Spinal cord (tissue), 10 donors: Measurements from ENCODE around the gene ZCCHC8. TPM values are rescaled to one million over a fixed set of nuclear protein-coding genes. Genes with fewer than 3 reads are reported as not detected.
"Not testable (repeated sequence)": the region's sequence is repeated elsewhere in the genome, so short reads cannot be mapped to it uniquely, and the experiment has no call there.

ENCODE experiments used
- DNase-seq, 6 donors: peaks; one replicate each; pipeline versions ENCODE4 v3.0.0 to v3.0.0-alpha.2; 2013 to 2015; ENCODE audit warnings: low spot score in 6 of 6, low read depth in 4 of 6
- H3K27ac ChIP-seq: one replicate; pipeline ENCODE4 v1.5.1; 2013; ENCODE audit warnings: low read depth, low read length, control low read depth
- H3K27me3 ChIP-seq: one replicate; pipeline ENCODE4 v1.6.1; 2013; ENCODE audit warnings: low read length; ENCODE audit not compliant: control insufficient read depth, insufficient read depth
- H3K36me3 ChIP-seq: one replicate; pipeline ENCODE4 v1.6.1; 2013; ENCODE audit warnings: low read length; ENCODE audit not compliant: control insufficient read depth, insufficient read depth
- H3K4me1 ChIP-seq: one replicate; pipeline ENCODE4 v1.6.1; 2013; ENCODE audit warnings: low read length; ENCODE audit not compliant: control insufficient read depth, insufficient read depth
- H3K4me3 ChIP-seq: one replicate; pipeline ENCODE4 v1.5.1; 2013; ENCODE audit warnings: low read depth, low read length, control low read depth
- H3K9me3 ChIP-seq: one replicate; pipeline ENCODE4 v1.6.1; 2013; ENCODE audit warnings: low read length; ENCODE audit not compliant: control insufficient read depth, insufficient read depth
- WGBS: methylation state at CpG from one replicate; pipeline ENCODE4 v1.1.5; 2013; ENCODE audit warnings: missing lambda C conversion rate; ENCODE audit not compliant: insufficient coverage; 5-methylcytosine and 5-hydroxymethylcytosine counted together
- polyA plus RNA-seq, 2 donors: library from polyadenylated mRNA; unstranded; fragments of 120-200 nt; gene quantifications; one replicate each; pipeline ENCODE4 v1.2.1, GENCODE V29; 2013; ENCODE audit not compliant: insufficient read length in 2 of 2
- total RNA-seq, 2 donors: library from RNA; depleted of rRNA in 1 of 2; stranded (reverse); fragments of 120-200 nt in 1 of 2; fragments of >200 nt in 1 of 2; gene quantifications; one replicate each; pipeline versions ENCODE4 v1.2.3 to v1.2.4, GENCODE V29; 2013 to 2014
- donor health status: healthy.

The ZCCHC8 gene
- total and polyA plus RNA-seq, 4 donors = 25.7 to 40.3 (median 31.3) TPM

DNA sequence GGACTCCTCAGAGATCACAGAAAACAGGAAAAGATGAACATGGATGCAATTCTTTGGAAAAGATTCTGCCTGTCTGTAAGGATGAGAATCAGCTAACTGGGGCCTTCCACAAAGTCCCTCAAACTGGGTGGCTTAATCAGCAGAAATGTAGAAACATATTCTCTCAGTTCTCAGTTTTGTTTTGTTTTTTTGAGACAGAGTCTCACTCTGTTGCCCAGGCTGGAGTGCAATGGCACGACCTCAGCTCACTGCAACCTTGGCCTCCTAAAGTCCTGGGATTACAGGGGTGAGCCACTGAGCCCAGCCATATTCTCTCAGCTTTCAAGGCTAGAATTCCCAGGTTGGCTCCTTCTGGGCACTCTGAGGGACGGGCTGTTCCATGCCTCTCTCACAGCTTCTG is 40.1 kb downstream of the ZCCHC8 start:
- Histone ChIP-seq H3K9me3 (no peaks in the 10 kb centered on the region), H3K4me1 (no peaks in the 10 kb centered on the region), H3K36me3 (no peaks in the 10 kb centered on the region), H3K4me3 (no peak overlapping the region), H3K27me3 (no peaks in the 10 kb centered on the region), H3K27ac (no peak overlapping the region)
- 71% methylated on average over 2 of the region's 2 CpGs for WGBS
- no peak for DNase-seq

DNA sequence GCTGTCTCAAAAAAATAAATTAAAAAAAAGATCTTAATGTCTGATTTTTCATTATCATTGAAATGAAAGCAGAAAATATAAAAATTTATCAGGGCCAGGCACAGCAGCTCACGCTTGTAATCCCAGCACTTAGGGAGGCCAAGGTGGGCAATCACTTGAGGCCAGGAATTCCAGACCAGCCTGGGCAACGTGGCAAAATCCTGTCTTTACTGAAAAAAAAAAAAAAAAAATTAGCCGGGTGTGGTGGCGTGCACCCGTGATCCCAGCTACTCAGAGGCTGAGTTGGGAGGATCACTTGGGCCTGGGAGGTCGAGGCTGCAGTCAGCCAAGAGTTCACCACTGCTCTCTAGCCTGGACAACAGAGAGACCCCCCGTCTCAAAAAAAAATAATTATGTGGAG is 40.7 kb downstream of the ZCCHC8 start:
- H3K36me3 ChIP-seq = no peaks in the 10 kb centered on the region
- 80% methylated on average over 1 of the region's 7 CpGs for WGBS

DNA sequence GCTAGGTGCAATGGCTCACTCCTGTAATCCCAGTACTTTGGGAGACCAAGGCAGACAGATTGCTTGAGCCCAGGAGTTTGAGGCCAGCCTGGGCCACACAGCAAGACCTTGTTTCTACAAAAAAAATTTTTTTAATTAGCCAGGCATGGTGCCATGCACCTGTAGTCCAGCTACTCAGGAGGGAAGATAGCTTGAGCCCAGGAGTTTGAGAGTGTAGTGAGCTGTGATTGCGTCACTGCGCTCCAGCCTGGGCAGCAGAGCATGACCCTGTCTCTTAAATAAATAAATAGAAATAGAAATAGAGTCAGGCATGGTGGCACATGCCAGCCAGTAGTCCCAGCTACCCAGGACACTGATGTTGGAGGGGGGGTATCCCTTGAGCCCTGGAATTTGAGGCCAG is 41.5 kb downstream of the ZCCHC8 start:
- Histone ChIP-seq H3K4me1 (no peaks in the 10 kb centered on the region), H3K36me3 (no peaks in the 10 kb centered on the region), H3K27me3 (no peaks in the 10 kb centered on the region), H3K4me3 (no peak overlapping the region), H3K9me3 (no peaks in the 10 kb centered on the region), H3K27ac (no peak overlapping the region)
- DNase-seq = no peak
- WGBS = 60% methylated on average over 1 of the region's 2 CpGs

More for the DNA sequence above, 40.7 kb downstream of the ZCCHC8 start:
- Histone ChIP-seq H3K4me1 (no peaks in the 10 kb centered on the region), H3K4me3 (no peak overlapping the region), H3K9me3 (no peaks in the 10 kb centered on the region), H3K27ac (no peak overlapping the region), H3K27me3 (no peaks in the 10 kb centered on the region)
- DNase-seq = no peak

DNA sequence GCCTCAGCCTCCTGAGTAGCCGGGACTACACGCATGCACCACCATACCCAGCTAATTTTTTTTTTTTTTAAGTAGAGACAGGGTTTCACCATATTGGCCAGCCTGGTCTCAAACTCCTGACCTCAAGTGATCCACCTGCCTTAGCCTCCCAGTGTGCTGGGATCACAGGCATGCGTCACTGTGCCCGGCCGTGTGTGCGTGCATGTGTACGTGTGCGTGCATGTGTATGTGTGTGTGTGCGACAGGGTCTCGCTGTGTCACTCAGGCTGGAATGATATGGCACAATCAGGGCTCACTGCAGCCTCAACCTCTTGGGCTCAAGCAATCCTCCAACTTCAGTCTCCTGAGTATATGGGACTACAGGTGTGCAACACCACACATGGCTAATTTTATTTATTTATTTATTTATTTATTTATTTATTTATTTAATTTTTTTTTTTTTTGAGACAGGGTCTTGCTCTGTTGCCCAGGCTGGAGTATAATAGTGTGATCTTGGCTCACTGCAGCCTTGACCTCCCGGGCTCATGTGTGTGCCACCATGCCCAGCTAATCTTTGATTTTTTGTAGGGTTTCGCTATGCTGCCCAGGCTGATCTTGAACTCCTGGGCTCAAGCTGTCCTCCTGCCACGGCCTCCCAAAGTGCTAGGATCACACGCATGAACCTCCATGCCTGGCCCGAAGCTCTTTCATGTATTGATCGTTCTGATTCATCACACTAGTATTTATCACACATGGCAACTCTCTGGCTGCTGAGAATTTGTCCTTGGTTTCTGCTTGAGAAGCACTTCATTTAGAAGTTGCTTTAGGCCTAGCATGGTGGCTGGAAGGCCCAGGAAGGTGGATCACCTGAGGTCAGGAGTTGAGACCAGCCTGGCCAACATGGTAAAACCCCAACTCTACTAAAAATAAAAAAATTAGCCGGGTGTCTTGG is 42.4 kb downstream of the ZCCHC8 start:
- no peaks in the 10 kb centered on the region for H3K4me1 ChIP-seq
- 99% methylated on average over 7 of the region's 17 CpGs for WGBS
- no peak overlapping the region for H3K4me3 ChIP-seq
- H3K9me3 ChIP-seq = no peaks in the 10 kb centered on the region
- H3K36me3 ChIP-seq = no peaks in the 10 kb centered on the region
- H3K27ac ChIP-seq = no peak overlapping the region
- no peaks in the 10 kb centered on the region for H3K27me3 ChIP-seq
- no peak for DNase-seq

DNA sequence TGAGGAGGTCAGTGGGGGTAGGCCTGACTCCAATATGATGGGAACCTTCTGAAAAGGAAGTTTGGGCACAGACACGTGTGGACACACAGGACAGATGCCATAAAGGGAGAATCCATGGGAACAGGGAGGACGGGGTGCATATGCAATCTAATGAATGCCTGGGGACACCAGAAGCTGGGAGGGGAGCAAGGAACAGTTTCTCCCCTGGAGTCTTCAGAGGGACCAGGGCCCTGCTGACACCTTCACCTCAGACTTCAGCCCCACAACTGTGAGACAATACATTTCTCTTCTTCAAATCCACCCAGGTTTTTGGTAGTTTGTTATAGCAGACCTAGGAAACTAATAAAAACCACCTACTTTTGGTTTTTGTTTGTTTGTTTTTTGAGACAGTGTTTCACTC is 43.1 kb downstream of the ZCCHC8 start:
- Histone ChIP-seq H3K27ac (no peak overlapping the region), H3K9me3 (no peaks in the 10 kb centered on the region), H3K4me1 (no peaks in the 10 kb centered on the region), H3K36me3 (no peaks in the 10 kb centered on the region), H3K27me3 (no peaks in the 10 kb centered on the region), H3K4me3 (no peak overlapping the region)
- 33% methylated on average over 1 of the region's 2 CpGs for WGBS
- DNase-seq = no peak

DNA sequence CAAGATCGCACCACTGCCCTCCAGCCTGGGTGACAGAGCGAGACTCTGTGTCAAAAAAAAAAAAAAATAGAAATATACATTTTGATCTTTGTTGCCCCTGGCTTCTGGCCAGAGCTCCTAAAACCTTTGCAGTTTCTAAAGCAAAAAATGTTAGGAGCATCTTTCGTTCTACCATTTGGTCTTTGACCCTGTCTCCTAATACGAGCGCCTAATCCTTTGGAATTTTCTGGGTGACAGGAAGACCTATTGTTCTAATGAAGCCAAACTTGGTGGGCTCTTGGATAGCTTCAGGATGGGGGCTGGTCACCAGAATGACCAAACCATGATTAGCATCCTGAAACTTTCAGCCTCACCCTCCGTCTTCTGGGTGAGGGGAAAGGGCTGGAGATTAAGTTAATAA is 46.0 kb downstream of the ZCCHC8 start:
- no peaks in the 10 kb centered on the region for H3K4me1 ChIP-seq
- H3K27ac ChIP-seq = no peak overlapping the region
- no peak for DNase-seq
- H3K9me3 ChIP-seq = no peaks in the 10 kb centered on the region
- H3K36me3 ChIP-seq = no peaks in the 10 kb centered on the region
- H3K4me3 ChIP-seq = no peak overlapping the region
- 46% methylated on average over 3 of the region's 6 CpGs for WGBS
- no peaks in the 10 kb centered on the region for H3K27me3 ChIP-seq

DNA sequence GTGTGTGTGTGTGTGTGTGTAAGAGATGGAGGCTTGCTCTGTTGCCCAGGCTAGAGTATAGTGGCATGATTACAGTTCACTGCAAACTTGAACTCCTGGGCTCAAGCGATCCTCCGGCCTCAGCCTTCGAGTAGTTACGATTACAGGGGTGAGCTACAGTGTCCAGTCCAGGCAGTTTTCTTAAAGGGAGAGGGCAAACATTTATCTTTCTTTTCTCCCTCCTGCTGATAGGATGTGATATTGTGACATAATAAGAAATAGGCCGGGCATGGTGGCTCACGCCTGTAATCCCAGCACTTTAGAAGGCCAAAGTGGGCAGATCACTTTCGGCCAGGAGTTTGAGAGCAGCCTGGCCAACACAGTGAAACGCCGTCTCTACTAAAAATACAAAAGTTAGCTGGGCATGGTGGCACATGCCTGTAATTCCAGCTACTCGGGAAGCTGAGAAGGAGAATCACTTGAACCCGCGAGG is 46.4 kb downstream of the ZCCHC8 start:
- Histone ChIP-seq H3K27me3 (no peaks in the 10 kb centered on the region), H3K36me3 (no peaks in the 10 kb centered on the region), H3K27ac (no peak overlapping the region), H3K4me1 (no peaks in the 10 kb centered on the region), H3K4me3 (no peak overlapping the region), H3K9me3 (no peaks in the 10 kb centered on the region)
- DNase-seq = no peak
- 88% methylated on average over 7 of the region's 12 CpGs for WGBS

DNA sequence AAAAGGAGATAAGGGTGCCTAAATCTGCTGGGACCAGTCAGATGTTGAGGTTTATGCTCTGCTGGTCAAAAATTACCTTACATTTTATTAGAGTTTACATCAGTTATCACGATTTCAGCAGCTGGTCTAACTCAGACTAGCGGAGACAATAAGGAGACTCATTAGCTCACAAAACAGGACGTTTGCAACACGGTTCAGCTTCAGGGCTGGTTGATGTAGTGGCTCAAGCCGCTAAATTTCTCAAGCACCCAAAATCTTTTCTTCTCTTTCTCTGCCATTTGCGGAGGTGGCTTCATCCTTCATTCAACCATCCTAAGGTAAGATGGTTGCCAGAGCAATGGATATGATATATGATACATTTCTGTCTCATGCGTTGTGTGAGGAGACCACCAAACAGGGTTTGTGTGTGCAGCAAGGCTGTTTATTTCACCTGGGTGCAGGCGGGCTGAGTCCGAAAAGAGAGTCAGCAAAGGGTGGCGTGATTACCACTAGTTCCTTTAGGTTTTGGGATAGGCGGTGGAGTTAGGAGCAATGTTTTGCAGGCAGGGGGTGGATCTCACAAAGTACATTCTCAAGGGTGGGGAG is 47.9 kb downstream of the ZCCHC8 start:
- Histone ChIP-seq H3K4me3 (no peak overlapping the region), H3K27ac (no peak overlapping the region), H3K9me3 (no peaks in the 10 kb centered on the region), H3K4me1 (no peaks in the 10 kb centered on the region), H3K36me3 (no peaks in the 10 kb centered on the region), H3K27me3 (no peaks in the 10 kb centered on the region)
- no peak for DNase-seq
- 84% methylated on average over 7 of the region's 11 CpGs for WGBS

DNA sequence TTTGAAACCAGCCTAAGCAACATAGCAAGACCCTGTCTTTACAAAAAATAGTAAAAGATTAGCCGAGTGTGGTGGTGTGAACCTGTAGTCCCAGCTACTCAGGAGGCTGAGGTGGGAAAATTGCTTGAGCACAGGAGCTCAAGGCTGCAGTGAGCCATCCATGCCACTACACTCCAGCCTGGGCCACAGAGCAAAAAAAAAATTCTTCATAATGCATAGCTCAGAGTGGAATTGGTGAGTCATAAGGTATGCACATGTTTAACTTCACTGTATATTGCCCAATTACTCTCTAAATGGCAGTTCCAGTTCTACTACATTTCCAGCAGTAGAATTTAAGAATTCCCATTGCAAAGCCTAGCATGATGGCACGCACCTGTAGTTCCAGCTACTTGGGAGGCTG is 51.4 kb downstream of the ZCCHC8 start:
- H3K9me3 ChIP-seq = no peaks in the 10 kb centered on the region
- no peaks in the 10 kb centered on the region for H3K4me1 ChIP-seq
- H3K27me3 ChIP-seq = no peaks in the 10 kb centered on the region
- H3K27ac ChIP-seq = no peak overlapping the region
- H3K4me3 ChIP-seq = no peak overlapping the region
- H3K36me3 ChIP-seq = no peaks in the 10 kb centered on the region
- 100% methylated on average over 1 of the region's 2 CpGs for WGBS
- no peak for DNase-seq

DNA sequence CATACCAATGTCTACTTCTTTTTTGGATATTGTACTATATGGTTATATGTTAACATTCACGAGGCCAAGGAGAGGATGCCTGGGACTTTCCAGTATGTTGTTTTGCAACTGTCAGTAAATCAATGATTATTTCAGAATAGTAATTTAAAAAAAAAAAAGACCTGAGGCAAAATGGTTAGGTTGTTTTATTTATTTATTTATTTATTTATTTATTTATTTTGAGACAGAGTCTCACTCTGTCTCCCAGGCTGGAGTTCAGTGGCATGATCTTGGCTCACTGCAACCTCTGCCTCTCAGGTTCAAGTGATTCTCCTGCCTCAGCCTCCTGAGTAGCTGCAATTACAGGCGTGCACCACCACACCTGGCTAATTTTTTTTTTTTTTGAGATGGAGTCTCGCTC is 52.9 kb downstream of the ZCCHC8 start:
- not testable (repeated sequence) for H3K4me1 ChIP-seq, H3K27me3 ChIP-seq, H3K36me3 ChIP-seq, H3K4me3 ChIP-seq, H3K27ac ChIP-seq, DNase-seq, H3K9me3 ChIP-seq
- WGBS = 100% methylated on average over 1 of the region's 3 CpGs
